Left renal pelvis (tissue), 4 donors: ENCODE measurements around the gene ZNF32. TPM values are rescaled to one million over a fixed set of nuclear protein-coding genes. Genes with fewer than 3 reads are reported as not detected.

Experiments used
- DNase-seq, 4 donors: peaks; one replicate each; pipeline ENCODE4 v3.0.0-alpha.2; 2013; ENCODE audit warnings: low read depth in 4 of 4, low spot score in 3 of 4
- polyA plus RNA-seq, 4 donors: library from polyadenylated mRNA; unstranded; fragments of 120-200 nt; gene quantifications; one replicate each; pipeline ENCODE4 v1.2.1, GENCODE V29; 2013; ENCODE audit not compliant: insufficient read length in 4 of 4

ZNF32 gene, protein sequence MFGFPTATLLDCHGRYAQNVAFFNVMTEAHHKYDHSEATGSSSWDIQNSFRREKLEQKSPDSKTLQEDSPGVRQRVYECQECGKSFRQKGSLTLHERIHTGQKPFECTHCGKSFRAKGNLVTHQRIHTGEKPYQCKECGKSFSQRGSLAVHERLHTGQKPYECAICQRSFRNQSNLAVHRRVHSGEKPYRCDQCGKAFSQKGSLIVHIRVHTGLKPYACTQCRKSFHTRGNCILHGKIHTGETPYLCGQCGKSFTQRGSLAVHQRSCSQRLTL
- polyA plus RNA-seq, result 10 to 100 TPM; 61.9 to 76.7 (median 65.7) TPM

DNA sequence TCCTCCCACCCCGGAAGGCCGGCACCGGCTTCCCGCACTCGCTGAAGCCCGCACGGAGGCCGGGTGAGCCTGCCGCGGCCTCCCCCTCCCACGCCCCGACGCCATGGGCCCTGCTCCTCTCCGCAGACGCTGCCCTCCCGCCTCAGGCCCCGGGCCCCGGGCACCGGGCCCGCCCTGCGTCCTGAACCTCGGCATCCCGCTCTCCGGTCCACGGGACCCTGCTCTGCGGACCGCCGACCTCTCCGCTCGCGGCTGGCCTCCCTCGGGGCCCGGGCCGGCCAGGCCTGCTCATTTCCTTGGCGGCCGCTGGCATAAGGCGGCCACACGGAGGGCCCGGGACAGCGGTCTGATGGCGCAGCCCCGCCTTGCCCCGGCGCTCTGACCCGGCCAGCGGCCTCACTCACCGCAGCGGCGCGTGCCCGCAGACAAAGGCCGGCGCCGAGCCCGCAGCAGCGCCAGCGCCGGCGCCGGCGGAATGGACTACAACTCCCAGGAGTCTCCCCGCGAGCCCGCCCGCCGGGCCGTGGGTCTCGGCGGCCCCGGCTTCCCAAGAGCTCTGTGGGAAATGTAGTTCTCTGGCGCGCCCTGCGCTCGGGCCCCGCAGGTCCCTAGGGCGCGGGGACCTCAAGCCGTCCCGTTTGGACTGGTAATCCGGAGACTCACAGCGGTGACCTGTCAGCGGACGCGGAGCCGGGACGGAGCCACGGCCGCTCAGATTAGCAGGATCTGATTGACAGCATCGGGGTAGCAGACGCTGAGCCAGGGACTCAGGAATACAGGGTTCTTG lies at the start of gene ZNF32:
Gene ZNF32, minus strand, starts transcription at position 484 of the 787 bp plus-strand sequence. CDS start 2,748 bp downstream, outside the sequence.
- DNase-seq, result peak; percentile 68 to 80 (median 75)

DNA sequence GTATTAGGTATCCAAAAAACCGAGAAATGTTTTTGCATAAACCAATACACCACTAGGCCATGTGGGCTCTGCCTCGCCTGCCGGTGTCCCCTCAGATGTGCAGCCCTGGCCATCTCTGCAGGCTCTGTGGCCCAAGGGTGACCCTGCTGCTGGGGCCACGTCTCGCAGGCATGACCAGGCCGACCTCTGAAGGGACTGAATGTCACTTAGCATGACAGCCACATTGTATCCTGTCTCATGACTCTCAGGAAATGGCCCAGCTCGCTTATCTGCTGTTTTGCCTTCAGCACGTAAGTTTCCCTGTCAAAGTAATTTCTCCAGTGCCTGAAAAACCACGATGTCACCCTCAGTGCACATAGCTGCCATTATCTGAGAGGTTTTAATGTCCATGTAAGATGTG lies 49.5 kb upstream of the ZNF32 start:
- DNase-seq, result no peak

DNA sequence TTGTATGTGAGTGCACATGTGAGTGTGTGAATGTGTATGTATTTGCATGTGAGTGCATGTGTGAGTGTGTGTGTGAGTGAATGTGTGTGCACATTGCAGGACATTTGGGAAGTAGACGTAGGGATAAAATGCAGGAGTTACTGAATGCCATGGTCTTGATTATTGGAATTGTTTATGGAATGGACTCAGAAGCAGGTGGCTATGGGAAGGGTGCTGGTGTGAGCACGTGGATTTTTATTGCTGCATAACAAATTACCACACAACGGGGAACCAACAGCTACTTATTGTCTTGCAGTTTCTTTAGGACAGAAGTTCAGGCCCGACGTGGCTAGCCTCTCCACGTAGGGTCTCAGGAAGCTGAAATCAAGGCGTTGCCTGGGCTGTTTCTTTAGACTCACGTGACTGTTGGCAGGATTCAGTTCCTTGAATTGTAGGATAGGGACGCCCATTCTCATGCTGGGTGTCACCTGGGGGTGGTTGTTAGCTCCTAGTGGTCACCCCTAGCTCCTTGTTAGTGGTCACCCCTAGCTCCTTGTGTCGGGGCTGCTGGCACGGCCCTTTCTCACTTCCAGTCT lies 48.3 kb upstream of the ZNF32 start:
- no peak for DNase-seq

DNA sequence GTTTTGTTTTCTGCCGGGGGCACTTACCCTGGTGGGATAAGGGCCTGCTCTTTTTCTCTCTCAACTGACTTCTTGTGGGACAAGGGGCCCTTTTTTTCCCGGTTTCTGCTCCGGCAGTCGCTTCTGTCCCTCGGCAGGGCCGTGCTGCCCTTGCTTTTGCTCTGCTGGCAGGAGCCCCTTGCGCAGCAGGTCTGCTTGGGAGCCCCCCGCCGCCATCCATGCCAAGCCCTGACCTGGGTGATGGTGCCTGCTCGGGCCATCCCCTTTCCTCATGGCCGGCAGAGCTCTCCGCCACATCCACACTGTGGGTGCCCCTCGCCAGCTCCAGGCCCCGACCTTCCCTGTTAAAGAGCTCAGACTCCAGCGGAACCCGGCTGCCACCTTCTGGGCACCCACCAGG lies 47.0 kb upstream of the ZNF32 start:
- no peak for DNase-seq

DNA sequence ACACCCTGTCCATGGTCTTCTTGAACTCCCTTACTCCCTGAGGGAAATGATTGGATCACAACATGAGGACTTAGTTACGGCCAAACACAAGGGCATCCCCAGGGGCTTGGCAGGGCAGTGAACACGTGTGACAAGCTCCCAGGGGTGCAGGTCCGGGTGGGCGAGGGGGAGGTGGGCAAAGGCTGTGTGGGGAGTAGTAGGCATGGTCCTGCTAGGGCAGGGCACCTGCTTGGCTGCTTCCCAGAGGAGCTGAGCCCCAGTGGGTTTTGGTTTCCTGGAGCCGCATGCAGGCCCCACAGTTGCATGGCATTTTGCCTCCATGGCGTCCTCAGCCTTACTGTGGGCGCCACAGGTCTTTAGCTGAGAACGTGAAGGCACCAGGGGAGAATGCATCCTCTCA lies 46.6 kb upstream of the ZNF32 start:
- no peak for DNase-seq

DNA sequence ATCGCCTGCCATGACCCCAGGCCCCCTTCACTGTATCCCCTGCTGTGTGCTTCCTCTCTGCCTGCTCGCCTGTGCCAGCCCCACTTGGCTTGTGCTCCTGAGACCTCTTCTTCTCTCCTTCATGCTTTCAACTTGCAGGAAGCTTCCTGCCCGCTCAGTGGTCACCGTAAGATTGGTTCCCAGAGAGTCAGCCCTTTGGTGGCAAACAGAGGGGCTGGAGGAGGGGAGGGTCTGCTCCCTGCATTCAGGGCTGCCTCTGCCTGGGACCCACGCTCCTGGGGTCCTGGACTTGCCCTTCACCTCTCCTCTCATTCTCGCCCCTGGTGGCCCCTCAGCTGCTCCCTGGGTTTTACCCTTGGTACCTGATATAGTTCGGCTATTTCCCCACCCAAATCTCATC lies 45.8 kb upstream of the ZNF32 start:
- DNase-seq, result no peak

DNA sequence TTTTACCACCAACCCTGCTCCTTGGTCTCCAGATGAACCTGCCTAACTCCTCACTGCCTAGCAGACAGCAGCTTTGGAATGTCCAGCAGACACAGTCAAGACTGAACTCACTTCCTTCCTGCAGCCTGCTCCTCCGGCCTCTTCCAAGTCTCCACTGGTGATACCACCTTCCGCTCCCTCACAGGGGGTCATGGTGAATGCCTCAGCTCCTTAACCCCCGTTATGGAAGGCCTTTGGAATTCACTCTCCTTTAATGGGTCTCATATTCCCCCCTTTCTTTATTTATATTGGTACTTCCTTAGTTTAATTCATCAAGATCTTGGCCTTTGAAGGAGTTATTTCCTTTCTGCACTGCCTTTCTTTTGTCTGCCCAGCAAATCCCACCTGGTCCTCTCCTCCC lies 44.9 kb upstream of the ZNF32 start:
- no peak for DNase-seq

DNA sequence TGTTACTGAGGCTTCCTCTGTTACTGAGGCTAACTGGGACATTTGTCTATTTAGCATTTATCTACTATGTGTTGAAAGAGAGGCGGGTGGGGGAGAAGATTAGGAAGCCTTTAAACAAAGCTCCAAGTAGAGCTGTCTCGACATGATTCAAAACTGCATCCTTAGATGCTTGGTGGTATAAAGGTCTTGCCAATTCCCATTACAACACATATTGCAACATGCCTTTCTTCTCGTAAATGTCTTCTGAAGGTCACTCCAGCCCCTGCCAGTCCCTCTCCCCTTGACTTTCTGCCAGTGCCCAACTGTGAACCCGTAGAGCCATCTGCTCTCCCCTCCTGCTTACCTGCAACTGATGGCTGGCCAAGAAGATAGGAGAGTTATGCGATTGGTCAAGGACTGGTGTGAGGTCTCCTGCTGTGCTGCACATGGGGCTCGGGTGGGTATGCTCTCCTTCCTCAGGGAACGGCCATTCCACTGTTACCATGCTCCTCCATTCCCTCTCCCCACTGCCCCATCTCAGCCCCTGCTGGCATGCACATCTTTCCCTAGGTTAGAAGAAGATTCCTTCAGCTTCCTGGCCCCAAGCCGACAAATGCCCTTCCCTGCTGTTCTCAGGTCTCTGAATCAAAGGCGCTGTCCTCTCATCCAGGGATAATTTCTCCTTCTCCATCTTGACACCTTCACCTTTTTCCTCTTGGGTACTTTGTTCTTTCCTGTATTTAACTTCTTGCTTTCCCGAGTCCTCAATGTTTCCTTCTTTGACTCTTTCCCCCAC lies 43.6 kb upstream of the ZNF32 start:
- DNase-seq, result no peak

DNA sequence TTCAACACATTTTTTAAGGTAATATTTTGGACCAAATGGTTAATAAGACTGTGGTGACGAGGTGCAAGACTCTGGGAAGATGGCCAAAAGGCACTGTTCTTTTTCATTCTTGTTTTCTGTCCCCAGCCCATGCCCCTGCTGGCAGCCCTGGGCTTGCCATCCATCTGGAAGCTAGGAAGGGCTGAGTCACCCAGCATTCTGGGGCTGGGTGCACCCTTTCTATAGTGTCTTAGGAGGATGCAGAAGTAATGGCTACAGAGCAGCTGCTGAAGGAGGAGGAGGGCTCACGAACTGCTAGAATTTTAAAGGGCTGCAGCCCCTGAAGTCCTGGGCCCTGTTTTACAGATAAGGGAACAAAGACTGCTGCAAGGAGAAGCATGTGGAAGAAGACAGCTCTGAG lies 42.8 kb upstream of the ZNF32 start:
- no peak for DNase-seq

DNA sequence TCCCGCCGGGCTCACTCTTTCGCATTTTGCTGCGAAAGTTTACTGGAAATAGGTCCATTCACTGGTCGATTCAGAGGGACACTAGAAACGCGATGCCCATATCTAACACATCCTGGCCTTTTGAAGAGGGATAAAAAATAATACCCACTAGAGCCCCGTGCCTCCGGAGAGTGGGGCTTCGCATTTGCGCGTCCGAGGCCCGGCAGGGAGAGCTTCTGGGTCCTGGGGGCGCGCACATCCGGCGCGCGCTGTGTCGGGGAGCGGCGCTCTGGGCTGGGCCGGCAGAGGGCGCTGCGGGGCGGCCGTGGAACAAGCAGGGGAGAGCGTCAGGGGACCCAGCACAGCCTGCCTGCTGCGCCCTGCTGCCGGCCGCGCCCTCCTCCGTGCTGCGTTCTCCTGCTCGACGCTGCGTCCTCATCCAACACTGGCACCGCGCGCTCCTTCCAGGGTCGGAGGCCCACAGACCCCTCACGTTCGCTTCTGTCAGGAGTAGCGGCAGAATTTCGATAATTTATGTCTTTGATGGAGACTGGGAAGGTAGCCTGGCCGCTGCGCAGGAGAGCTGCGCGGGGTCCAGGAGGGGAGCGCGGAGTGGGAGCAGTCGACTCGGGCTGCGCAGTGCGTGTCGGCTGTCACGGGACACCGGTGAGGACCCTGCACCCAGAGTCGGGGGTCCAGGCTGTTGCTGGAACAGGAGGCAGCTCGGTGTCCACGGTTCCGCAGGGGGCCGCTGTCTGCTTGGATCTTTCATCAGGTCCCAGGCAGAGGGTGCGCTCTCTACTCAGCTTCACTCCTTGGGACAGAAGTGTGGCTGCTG lies 41.5 kb upstream of the ZNF32 start:
- peak; percentile 63 to 79 (median 74) for DNase-seq

DNA sequence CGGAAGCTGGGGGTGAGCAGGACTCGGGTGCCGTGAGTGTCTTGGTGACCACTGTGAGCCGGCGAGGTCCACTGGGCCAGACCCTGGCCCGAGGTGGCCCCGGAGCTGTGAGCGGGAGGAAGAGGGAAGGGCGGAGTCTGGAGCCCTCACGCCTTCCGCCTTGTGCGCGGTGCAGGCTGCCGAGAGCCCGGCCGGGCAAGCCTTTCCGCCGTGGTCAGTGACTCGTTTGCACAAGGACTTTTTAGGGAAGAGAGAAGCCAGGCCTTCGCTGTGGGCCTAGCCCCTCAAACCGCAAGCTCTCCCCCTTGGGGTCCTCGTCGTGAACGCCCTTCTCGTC lies 40.9 kb upstream of the ZNF32 start:
- DNase-seq, result no peak

DNA sequence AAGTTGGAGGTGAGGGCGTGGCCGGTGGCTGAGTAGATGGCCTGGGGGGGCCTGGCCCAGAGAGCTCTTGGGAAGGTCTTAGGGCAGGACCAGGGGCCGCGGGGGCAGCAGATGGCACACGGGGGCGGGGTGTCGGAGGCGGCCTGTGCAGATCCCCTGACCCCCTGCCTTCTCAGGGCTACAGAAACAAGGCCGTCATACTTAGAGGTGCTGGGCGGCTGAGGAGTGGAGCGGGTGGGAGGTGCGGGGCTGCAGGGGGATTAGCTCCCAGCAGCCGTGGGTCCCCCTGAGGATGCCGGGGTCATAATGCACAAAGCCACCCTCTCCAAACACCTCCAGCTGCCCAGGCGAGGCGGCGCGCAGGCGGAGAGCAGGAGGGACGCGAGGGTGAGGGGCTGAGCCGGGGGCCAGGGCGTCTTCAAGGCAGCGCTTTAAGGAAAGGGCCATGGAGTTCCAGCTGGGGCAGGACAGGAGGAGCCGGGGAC lies 40.4 kb upstream of the ZNF32 start:
- DNase-seq, result no peak

DNA sequence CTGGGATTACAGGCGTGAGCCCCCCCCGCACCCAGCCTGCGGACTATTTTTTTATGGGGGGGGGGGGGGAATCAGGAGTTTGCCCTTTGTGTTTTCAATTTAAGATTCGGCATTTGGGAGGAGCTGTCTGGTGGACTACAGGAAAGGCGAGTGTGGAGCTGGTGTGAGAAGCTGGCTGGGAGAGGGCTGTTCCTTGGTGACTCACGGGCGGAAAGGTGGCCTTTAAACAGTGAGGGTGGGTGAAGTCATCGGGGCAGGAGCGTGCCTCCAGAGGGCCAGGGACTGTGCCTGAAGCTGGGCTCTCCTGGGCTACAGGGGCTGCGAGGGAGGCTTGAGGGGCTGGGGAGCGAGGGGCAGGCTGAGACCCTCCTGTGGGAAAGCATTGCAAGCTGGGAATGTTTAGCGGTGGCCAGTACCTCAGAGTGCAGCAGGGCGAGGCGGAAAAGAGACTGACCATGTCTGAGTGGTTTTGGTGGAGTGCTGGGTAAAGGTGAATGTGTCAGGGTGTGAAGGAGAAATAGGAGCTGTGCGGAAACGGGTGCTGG lies 39.7 kb upstream of the ZNF32 start:
- no peak for DNase-seq

DNA sequence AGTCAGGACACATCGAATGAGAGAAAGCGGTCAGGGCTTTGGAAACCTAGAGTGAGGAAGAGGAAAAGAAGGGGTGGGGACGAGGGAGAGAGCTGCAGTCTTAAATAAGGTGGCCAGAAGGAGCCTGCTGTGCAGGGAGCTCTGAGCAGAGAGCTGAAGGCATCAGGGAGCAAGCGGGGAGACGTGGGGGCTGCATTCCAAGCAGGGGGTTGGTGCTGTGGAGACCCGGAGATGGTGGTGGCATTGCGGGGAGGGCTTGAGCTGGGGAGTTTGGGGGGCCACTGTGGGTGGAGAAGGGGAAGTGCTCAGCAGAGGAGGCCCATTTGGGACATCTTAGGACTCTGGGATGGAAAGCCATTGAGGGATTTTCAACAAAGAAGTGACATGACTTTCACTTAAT lies 38.7 kb upstream of the ZNF32 start:
- DNase-seq, result no peak

DNA sequence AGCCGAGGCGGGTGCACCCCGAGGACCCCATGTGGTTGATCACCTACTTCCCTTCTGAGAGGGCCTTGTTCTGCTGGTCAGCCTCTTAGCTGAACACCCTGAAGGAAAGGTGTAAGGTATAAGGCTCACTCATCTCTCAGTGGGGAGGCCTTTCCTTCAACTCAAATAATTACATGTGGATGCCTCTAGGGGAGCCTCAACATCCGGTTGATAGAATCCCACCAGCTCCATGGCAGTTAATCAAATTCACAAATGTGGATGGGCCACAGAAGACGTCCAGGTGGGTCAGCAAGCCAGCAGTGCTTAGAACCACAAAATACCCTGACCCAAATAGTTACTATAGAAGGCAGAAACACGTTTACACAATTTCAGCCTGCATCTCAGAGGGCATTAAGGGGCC lies 37.7 kb upstream of the ZNF32 start:
- no peak for DNase-seq

DNA sequence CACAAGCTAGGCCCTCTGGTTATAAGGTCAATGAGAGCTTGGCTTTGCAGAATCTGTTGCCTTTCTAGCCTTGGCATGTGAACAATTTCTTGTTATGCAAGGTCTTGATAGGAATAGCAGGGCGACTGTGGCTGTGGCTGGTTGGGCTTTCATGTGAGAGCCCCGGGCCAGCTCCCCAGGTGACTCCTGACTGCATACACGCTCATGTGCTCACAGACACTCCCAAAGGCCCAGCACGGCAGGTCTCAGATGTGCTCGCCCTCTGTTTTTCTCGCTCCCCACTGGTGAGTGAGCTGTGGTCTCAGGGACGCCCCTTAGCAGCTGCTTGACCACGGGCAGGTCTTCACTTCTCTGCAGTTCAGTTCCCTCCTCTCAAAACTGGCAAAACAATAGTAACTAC lies 37.1 kb upstream of the ZNF32 start:
- no peak for DNase-seq

DNA sequence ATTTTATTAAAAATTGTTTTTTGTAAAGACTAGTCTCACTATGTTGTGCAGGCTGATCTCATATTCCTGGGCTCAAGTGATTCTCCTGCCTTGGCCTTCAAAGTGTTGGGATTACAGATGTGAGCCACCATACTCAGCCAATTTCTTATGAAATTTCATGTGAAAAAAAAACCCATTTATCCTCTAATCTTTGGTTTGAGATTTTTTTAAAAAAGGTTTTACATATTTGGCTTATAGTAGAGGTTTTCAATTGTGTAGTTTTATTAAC lies 35.5 kb upstream of the ZNF32 start:
- no peak for DNase-seq

DNA sequence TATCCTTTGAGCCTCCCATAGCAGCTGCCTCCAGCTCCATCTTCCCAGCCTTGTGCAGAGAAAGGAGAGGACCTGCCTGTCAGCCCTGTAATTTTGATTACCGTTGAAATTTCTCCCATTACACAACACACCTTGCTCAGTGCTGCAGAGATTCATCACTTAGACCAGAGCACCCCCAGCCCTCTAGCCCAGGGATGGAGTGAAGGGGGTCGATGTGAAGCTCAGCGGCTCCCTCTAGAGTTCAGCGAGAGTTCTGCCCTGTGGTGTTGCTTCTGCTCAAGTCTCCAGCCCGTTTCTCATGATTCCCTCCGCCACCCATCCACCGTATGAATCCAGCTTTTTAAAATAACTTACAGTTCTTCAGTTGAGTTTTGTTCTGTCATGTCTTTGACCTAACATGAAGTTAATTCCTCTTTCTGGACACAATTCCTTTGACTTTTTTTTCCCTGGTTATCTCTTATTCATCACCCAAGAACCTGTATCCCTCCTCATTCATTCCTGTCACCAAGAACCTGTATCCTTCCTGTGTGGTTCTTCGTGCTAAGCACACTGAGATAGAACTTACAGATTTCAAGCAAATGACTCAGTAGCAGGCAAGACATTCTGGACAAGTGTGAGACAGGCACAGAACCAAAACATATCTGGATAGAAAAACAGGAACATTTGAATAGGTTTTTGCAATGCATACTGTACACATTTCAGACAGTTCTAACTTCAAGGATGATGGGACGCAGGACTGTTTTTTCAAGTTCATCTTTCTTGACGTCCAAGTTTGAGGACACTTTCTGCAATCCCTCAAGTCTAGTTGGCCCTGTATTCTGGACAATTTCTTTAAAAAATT lies 35.0 kb upstream of the ZNF32 start:
- DNase-seq, result no peak

DNA sequence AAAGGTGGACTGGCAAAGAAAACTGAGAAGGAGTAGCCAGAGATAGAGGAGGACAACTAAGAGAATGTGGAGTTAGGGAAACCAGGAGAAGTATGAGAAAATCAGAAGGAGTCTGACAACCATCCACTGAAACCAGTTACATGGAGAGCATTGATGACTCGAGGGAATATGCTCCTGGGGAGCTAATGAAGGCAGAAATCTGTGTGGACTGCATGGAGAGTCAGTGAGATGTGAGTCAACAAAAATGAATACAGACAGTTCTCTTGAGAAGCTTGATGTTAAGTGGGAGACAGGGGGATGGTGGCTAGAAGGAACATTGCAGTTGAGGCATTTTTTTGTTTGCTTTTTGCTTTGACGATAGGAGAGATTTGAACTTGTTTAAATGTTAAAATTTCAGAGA lies 34.3 kb upstream of the ZNF32 start:
- no peak for DNase-seq
